Measurements from ENCODE around the gene BCAP29.

BCAP29 gene

DNA sequence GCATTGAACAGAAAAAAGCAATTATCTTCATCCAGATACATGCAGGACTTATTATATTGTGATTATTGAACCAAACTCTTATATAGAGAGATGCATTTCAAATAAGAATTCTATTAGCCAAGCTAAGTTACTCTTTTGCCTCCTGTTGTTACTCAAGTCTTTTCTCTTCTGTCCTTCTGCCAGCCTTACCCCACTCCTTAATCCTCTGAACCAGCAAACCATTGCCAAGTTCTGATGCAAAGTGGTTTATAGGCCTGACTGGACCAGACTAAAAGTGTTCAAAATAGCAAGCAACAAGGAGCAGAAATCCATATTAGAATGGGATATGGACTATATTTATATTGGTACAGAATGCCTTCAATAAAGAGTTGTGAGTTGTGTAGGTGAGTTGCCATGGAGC lies 78.4 kb downstream of the BCAP29 start:
- H3K4me3 ChIP-seq (ENCODE audit: low read length) = no peak overlapping the region
- TF ChIP-seq ZNF274 (IDR thresholded peaks at IDR 0.05; ENCODE audit: low read depth, low read length) = no peak

- H3K4me3 ChIP-seq (ENCODE audit: low read length) = no peak overlapping the region
- no peak for TF ChIP-seq ZNF274 (IDR thresholded peaks at IDR 0.05; ENCODE audit: low read depth, low read length)
Observed at GRCh38 chr7:107659666-107660065, 79.6 kb downstream of the BCAP29 start.

DNA sequence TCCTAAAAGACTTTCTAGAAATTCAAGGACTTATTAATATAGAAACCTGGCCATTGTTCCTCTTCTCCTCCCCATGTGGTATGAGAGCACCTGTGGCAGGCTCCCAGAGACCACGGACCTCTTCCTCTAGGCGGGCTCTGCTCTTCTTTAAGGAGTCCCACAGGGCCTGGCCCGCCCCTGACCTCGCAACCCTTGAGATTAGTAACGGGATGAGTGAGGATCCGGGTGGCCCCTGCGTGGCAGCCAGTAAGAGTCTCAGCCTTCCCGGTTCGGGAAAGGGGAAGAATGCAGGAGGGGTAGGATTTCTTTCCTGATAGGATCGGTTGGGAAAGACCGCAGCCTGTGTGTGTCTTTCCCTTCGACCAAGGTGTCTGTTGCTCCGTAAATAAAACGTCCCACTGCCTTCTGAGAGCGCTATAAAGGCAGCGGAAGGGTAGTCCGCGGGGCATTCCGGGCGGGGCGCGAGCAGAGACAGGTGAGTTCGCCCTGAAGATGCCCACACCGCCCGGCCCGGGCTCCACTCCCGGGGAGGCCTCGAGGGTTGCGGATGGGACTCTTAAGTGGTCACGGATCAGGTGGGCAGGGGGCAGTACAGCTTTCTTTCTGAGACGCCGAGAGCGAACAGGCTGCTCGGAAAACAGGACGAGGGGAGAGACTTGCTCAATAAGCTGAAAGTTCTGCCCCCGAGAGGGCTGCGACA lies 80.5 kb downstream of the BCAP29 start, which contains the start of gene SLC26A4:
TSS of gene SLC26A4 (plus strand) at position 448 of the 700 bp plus-strand sequence. CDS start 814 bp downstream, outside the sequence.
- peak within 1 kb of the TSS; percentile 42; the same call in 1 of the 2 replicates for H3K4me3 ChIP-seq (ENCODE audit: low read length)
- TF ChIP-seq ZNF274 (IDR thresholded peaks at IDR 0.05; ENCODE audit: low read depth, low read length) = no peak

- no peak for TF ChIP-seq ZNF274 (IDR thresholded peaks at IDR 0.05; ENCODE audit: low read depth, low read length)
- peak overlapping the region; percentile 42; the same call in 1 of the 2 replicates for H3K4me3 ChIP-seq (ENCODE audit: low read length)
Observed at GRCh38 chr7:107661081-107661864, 81.2 kb downstream of the BCAP29 start.

DNA sequence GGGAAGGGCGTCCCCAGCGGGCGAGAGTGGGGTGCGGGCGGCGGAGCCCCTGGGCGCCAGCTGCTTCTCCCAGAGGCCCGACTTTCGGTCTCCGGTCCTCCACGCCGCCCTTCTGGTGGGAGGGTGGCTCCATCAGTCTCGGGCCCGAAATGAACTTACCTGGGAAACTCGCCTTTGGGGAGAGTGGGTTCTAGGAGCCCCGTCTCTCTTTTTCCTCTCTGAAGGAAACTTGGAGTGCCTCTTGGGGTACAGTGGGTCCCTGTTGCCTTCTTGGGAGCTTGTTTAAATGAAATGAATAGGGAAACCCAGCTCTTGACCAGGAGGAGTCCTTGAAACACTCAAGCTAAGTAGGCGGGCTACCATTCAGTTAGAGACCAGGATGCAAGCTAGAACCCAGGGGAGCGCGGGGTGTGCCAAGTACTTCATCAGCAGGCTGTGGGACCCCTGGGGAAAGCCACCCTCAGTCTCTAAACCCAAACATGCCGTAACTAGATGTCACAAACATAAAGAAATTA lies 81.9 kb downstream of the BCAP29 start:
- H3K4me3 ChIP-seq (ENCODE audit: low read length) = peak overlapping the region; percentile 42; the same call in 1 of the 2 replicates
- no peak for TF ChIP-seq ZNF274 (IDR thresholded peaks at IDR 0.05; ENCODE audit: low read depth, low read length)

- H3K4me3 ChIP-seq (ENCODE audit: low read length) = no peak overlapping the region
- no peak for TF ChIP-seq ZNF274 (IDR thresholded peaks at IDR 0.05; ENCODE audit: low read depth, low read length)
Observed at GRCh38 chr7:107663196-107663595, 83.2 kb downstream of the BCAP29 start.

GRCh38 chr7:107666790-107667189 lies 86.7 kb downstream of the BCAP29 start:
- no peak for TF ChIP-seq ZNF274 (IDR thresholded peaks at IDR 0.05; ENCODE audit: low read depth, low read length)
- no peak overlapping the region for H3K4me3 ChIP-seq (ENCODE audit: low read length)

- no peak overlapping the region for H3K4me3 ChIP-seq (ENCODE audit: low read length)
- TF ChIP-seq ZNF274 (IDR thresholded peaks at IDR 0.05; ENCODE audit: low read depth, low read length) = no peak
Observed at GRCh38 chr7:107667341-107667740, 87.3 kb downstream of the BCAP29 start.

GRCh38 chr7:107668296-107668695 lies 88.2 kb downstream of the BCAP29 start:
- TF ChIP-seq ZNF274 (IDR thresholded peaks at IDR 0.05; ENCODE audit: low read depth, low read length) = no peak
- H3K4me3 ChIP-seq (ENCODE audit: low read length) = no peak overlapping the region

Data from GM08714 (cell line).